ENCODE results near the gene NAV2.

The NAV2 gene

DNA sequence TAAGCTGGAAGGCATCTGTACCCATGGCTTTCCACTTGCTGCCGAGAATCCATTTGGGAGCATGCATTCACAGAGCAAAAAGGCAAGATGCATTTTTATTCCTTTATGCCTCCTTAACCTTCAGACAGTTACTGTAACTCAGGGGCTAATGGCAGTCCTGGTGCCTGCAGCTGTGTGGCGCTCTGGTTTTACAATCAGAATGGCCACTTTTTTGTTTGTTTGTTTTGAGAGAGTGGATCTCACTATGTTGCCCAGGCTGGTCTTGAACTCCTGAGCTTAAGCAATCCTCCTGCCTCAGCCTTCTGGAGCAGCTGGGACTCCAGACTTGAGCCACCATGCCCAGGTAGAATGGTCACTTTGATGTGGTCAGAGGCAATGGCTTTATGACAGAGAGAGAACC, 101.8 kb downstream of the NAV2 start:
- no peak for DNase-seq

DNA sequence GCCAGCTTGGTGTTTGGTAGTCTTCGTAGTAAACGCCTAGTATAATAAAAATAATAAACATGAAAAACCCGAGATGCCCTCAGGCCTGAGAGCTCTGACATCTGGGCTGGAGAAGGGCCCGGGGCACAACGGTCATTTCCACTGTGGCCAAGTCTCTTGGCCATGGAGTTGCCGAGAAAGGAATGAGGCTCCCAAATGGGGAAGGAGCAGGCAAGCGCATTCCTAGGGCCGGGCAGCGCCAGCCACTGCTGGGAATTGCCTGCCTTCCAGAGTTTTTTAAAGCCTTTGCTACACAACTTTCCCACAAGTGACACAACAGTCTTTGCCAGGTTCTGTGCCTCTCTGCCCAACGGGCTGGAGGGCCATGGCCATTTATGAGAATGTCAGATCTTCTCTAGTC, 103.4 kb downstream of the NAV2 start:
- no peak for DNase-seq

GRCh38 chr11:19816817-19817216, 104.2 kb downstream of the NAV2 start:
- no peak for DNase-seq

DNA sequence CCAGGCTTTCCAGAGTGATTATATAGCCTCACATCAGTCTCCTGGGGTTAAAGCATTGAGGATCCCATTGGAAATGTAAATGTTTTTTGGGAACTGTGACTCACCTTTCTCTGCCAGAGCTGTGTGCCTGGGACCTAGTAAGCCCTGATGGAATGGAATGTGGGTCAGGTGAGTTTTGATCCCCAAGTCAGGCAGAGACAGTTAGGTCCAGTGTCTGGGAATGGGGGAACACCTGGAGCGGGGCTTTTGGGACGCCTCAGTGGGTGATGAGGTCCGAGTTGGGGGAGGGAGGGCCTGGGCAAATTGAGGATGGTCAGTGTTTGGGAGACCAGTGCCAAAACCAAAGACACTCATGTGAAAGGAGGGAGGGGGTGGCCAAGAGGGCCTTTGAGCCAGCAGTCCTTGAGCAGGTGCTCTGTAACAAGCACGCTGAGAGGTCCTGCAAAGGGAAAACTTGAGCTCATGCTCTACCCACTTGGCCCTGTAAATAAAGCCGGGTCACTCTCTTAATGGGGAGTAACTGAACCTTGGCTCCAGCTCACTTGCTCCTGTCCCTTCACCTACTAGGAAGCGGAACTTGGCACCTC, 104.7 kb downstream of the NAV2 start:
- no peak for DNase-seq

- DNase-seq, result no peak
Observed at GRCh38 chr11:19817870-19818269, 105.2 kb downstream of the NAV2 start.

GRCh38 chr11:19818619-19819018, 106.0 kb downstream of the NAV2 start:
- no peak for DNase-seq

DNA sequence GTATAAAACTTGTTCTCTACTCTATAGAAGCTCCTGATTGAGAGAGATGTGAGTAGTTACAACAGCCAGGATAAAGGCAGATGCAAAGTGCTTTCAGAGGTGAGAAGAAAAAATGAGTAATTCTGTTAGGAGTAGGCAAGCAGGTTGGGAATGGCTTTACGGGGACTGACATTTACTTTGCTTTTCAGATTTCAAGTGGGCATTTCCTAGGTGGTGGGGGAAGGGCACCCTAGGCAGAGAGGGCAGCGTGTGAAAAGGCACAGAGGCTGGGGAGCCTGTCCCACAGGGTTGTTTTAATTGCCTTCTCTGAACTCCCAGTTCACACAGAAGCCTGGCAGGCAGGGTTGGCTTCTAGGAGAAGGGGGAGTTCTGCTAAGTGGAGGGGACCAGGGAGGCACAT, 106.5 kb downstream of the NAV2 start:
- DNase-seq, result no peak

GRCh38 chr11:19820100-19820499, 107.5 kb downstream of the NAV2 start:
- DNase-seq, result no peak

DNA sequence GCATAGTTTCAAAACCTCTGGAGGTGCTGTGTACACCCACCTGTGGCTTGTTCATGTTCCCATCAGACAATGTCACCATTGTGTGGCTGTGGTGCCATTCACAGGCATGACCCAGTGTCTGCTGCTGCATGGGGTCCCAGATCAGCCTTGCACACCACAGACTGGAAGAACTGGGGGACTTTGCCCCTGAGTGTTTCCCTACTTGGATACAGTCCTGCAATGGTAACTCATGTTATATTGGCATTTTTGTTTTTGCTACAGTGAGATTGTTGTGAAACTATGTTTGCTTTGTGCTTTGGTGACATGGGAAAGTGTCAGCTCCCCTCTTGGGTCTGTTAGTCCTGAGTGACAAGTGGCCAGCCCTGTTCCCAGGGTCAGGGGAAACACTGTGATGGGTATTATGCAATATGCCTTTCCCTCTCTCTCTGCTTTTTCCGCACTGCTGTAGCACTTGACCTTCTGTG, 108.8 kb downstream of the NAV2 start:
- no peak for DNase-seq

- DNase-seq, result no peak
Observed at GRCh38 chr11:19821993-19822392, 109.4 kb downstream of the NAV2 start.

GRCh38 chr11:19822531-19822930, 109.9 kb downstream of the NAV2 start:
- DNase-seq, result no peak

- DNase-seq, result no peak
Observed at GRCh38 chr11:19826606-19827005, 114.0 kb downstream of the NAV2 start.

DNA sequence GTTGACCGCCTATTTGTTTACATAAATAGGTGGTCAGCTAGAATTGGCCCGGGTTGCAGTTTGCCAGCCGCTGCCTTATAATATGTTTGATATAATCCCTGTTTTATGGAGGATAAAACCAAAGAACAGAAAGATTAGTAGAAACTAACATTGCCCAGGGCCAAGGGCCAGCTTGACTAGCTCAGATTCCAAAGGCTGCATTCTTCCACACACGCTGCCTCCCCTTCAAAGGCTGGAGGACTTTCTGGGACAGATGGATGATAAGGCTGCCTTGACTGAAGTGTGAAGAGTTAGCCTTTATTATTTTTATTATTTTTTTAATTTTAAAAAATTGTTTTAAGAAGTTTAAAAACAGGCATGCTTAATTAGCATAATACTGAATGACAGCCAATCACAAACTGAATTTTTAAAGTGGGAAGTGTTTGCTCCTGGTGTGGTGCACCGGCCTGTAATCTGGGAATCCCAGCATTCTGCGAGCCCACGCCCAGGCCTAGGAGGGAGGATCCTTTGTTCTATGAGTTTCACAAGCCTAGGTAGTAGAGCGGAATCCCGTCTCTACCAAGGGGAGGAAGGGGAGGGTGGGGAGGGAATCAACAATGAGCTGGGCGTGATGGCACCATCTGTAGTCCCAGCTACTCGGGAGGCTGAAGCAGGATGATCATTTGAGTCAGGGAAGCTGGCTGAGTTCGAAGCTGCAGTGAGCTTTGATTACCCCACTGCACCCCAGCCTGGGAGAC, 114.9 kb downstream of the NAV2 start:
- DNase-seq, result no peak

DNA sequence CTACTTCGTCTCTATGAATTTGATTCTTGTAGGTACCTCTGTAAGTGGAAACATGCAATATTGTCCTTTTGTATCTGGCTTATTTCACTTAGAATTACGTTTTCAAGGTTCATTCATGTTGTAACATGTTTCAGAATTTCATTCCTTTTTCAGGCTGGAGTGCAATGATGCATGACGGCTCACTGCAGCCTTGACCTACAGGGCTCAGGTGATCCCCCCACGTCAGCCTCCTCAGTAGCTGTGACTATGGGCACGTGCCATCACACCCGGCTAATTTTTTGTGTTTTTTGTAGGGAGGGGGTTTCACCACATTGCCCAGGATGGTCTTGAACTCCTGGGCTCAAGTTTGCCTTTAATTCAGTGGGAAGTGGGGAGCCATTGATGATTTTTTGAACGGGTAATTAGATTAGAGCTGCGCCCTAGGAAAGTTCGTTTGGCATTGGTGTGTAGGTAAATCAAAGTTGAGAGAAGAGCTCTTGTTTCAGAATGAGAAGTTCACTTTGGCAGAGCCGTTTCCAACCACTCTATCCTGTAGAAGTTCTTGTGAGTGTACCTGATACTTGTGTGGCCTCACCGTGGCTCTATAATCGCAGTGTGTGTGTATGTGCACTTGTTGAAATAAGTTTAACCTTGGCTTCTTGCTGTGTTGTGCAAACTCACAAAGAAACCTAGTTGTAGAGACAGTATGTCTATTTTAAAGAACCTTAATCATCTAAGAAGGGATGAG, 115.9 kb downstream of the NAV2 start:
- DNase-seq, result no peak

GRCh38 chr11:19829109-19829837, 116.6 kb downstream of the NAV2 start:
- DNase-seq, result no peak

DNA sequence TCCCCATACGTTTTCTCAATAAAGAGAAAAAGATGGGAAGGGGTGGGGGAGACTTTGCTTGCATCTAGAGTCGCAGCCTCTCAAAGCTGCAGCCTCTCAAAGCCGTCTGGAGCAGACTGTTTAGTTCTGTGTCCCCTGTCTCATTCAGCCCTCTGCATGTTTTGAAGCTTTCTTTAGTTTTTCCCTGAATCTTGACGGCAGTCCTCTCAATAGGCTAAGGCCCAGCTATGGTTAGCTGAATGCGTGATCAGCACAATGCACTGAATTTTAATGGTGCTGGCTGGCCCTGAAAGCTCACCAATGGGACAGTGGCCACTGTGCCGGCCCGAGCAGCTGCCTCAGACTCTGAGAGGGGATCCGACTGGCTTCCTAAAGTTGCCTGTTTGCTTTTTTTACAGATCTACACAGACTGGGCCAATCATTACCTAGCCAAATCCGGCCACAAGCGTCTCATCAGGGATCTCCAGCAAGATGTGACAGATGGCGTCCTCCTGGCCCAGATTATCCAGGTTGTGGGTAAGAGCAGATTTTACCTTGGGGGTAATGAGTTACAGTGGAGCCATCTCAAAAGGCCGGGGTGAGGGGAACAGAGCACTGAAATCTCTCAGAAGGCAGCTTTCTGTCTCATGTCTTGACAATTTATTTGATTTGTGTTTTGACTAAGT, 119.6 kb downstream of the NAV2 start:
- no peak for DNase-seq

DNA sequence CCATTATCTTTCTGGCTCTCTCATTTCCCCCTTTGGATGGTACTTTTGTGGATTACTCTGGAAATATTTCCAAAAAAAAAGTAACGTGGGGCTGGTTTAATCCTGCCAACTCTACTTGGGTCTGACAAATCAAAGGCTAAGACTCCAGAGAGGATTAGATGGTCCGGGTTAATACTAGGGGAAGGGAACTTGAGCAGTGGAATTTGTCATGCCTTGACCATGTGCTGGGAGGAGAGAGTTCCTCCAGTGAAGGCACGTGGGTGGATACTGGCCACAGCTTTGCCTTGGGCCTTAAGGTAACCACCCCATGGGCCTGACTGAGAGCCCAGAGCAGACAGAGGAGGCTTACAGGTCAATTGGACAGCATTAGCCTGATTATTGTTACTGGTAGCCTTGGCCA, 120.3 kb downstream of the NAV2 start:
- DNase-seq, result no peak

- DNase-seq, result no peak
Observed at GRCh38 chr11:19834771-19835170, 122.1 kb downstream of the NAV2 start.

DNA sequence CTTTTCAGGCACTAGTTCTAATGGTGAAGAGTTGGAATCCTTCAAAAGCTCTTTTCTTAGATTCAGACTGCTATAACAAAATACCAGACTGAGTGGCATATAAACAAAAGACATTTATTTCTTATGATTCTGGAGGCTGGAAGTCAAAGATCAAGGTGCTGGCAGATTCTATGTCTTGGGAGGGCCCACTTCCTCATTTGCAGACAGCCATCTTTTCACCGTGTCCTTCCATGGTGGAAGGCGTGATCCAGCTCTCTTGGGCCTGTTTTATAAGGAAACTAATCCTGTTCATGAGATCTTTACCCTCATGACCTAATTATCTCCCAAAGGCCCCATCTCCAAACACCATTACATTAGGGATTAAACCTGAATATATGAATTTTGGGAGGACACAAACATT, 124.0 kb downstream of the NAV2 start:
- DNase-seq, result no peak

DNA sequence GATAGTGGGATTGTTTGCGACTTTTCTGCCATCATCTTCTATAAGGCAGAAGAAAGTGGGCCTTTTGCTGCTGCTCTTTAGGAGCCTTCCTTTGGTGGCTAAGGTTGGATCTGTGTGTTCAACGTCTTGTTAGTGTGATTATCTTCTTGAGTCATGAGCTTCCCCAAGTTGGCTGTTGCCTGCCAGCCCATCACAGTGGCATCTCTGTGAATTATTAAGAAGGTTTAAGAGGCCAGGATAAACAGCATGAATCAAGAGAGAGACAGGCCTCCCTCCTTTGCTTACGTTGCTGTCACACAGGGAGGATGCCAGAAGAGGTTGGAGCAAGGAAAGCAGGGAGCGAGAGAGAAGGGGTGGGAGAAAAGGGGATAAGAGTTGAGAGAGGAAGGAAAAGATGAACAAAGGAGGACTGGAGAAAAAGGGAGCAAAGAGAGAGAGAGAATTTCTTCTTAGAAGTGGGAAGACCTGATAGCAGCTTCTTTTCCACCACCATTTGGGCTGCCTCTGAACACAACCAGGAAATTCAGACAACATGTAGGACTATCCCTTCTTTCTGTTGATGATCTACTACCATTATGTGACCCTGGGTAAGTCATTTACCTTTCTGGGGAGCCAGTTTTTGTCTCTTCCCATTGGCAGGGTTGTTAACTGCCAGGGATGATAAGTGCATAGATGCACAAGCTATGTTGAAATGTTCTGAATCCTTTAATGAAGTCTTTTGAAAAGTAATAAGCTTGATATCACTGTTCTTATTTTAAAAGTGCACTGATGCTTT, 126.5 kb downstream of the NAV2 start:
- DNase-seq, result no peak

- DNase-seq, result no peak
Observed at GRCh38 chr11:19840961-19841360, 128.3 kb downstream of the NAV2 start.

GRCh38 chr11:19842505-19842904, 129.9 kb downstream of the NAV2 start:
- DNase-seq, result no peak

All from stimulated activated naive CD4-positive, alpha-beta T cell (primary cell).